RWPE2 (cell line): ENCODE data around the gene MTUS2.

Experiments
- ATAC-seq: fragments of 200-7000 bp; cut with Tn5 transposase; 3 replicates; pipeline ENCODE4 v1.9.1; 2021; ENCODE audit warnings: low read depth
- DNase-seq: peaks from one replicate; pipeline ENCODE4 v3.0.0-alpha.2; 2020; ENCODE audit warnings: low spot score
- H3K27ac ChIP-seq: fragments of 450-650 bp; 2 replicates; pipeline ENCODE4 v1.5.1; 2017; ENCODE audit warnings: mild to moderate bottlenecking; ENCODE audit not compliant: poor library complexity, severe bottlenecking
- H3K27me3 ChIP-seq: fragments of 250-450 bp; sonication (Bioruptor Pico); 2 replicates; pipeline ENCODE4 v1.5.1; 2021; ENCODE audit warnings: mild to moderate bottlenecking, moderate library complexity; ENCODE audit not compliant: insufficient read depth, poor library complexity, severe bottlenecking
- H3K36me3 ChIP-seq: fragments of 250-450 bp; sonication (Bioruptor Pico); 2 replicates; pipeline ENCODE4 v1.5.1; 2020; ENCODE audit warnings: low read depth, mild to moderate bottlenecking, moderate library complexity
- H3K4me1 ChIP-seq: fragments of 250-450 bp; sonication (Bioruptor Pico); 2 replicates; pipeline ENCODE4 v1.5.1; 2021; ENCODE audit warnings: mild to moderate bottlenecking, moderate library complexity; ENCODE audit not compliant: insufficient read depth, poor library complexity, severe bottlenecking
- H3K4me3 ChIP-seq: fragments of 250-450 bp; sonication (Bioruptor Pico); 2 replicates; pipeline ENCODE4 v1.5.1; 2021; ENCODE audit warnings: mild to moderate bottlenecking, moderate library complexity; ENCODE audit not compliant: severe bottlenecking
- H3K9me3 ChIP-seq: fragments of 250-450 bp; sonication (Bioruptor Pico); 2 replicates; pipeline ENCODE4 v1.5.1; 2021; ENCODE audit warnings: mild to moderate bottlenecking, moderate library complexity; ENCODE audit not compliant: severe bottlenecking
- TF ChIP-seq, protein P1 (sequence below): fragments of 450-650 bp; IDR thresholded peaks from one replicate; pipeline ENCODE4 v1.5.1; 2017; ENCODE audit warnings: mild to moderate bottlenecking, moderate library complexity; ENCODE audit not compliant: poor library complexity, severe bottlenecking

MTUS2 gene

DNA sequence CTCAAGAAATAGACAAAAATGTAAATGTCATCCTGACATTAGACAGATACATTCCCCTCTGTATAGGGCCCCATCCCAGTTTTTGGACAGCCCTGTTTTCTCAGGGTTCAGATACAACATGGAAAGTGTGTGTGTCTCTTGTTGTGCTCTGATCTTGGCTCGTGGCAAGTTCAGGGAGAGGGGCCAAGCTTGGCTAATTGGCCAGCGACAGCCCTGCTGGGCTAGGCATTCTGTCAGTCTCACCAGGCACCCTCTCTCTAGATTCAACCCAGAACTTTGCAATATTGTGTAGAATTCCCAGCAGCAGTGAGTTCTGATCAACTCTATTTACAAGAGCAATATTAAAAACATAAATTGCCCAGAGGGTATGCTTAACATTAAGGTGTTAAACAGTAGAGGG lies 30.1 kb downstream of the MTUS2 start:
- TF ChIP-seq, protein P1, sequence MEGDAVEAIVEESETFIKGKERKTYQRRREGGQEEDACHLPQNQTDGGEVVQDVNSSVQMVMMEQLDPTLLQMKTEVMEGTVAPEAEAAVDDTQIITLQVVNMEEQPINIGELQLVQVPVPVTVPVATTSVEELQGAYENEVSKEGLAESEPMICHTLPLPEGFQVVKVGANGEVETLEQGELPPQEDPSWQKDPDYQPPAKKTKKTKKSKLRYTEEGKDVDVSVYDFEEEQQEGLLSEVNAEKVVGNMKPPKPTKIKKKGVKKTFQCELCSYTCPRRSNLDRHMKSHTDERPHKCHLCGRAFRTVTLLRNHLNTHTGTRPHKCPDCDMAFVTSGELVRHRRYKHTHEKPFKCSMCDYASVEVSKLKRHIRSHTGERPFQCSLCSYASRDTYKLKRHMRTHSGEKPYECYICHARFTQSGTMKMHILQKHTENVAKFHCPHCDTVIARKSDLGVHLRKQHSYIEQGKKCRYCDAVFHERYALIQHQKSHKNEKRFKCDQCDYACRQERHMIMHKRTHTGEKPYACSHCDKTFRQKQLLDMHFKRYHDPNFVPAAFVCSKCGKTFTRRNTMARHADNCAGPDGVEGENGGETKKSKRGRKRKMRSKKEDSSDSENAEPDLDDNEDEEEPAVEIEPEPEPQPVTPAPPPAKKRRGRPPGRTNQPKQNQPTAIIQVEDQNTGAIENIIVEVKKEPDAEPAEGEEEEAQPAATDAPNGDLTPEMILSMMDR: no peak
- ATAC-seq: no peak
- H3K27ac ChIP-seq: no peak overlapping the region
- DNase-seq: no peak
- no peaks in the 10 kb centered on the region for H3K9me3 ChIP-seq
- H3K27me3 ChIP-seq: peaks cover 7% of the 10 kb centered on the region
- H3K36me3 ChIP-seq: no peaks in the 10 kb centered on the region
- no peaks in the 10 kb centered on the region for H3K4me1 ChIP-seq
- no peak overlapping the region for H3K4me3 ChIP-seq

DNA sequence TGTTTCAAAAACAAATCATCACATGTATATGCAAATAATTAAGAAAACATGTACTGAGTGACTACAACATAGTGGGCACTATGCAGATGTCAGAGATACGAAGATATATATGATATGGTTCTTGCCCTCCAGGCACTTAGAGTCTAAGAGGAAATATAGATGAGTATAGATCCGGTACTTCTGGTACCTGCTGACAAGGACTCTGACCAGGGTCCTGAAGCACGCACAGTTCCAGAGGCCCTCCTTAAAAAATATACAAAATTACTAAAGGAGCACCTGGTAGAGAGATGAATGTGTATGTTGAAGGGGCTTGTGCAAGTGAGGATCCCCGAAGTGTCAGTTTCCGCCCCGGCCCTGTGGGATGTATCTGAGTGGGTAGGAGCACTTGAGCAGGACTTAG lies 31.3 kb downstream of the MTUS2 start:
- TF ChIP-seq, protein P1: no peak
- DNase-seq (no peak), ATAC-seq (no peak)
- Histone ChIP-seq H3K27ac (no peak overlapping the region), H3K4me1 (no peaks in the 10 kb centered on the region), H3K36me3 (no peaks in the 10 kb centered on the region), H3K27me3 (peaks cover 4% of the 10 kb centered on the region), H3K4me3 (no peak overlapping the region), H3K9me3 (no peaks in the 10 kb centered on the region)

DNA sequence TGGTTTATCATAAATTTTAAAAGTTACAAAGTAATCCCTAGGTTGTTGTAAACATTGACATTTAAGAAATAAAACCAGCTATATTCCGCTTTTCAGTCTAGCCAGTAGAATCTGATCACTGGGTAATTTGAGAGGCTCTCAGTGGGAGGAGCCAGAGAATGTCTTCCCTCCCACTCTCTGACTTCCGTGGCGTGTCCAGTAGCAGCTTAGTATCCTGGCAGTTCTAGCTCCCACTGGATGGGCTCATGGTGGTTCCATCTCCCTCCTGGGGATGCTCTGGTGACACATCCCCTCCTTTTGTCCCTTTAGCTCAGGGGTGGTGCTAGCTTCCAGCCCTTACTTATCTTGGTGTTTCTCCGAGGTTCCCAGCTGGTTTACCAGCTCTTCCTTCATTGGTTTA lies 34.5 kb downstream of the MTUS2 start:
- DNase-seq: no peak

DNA sequence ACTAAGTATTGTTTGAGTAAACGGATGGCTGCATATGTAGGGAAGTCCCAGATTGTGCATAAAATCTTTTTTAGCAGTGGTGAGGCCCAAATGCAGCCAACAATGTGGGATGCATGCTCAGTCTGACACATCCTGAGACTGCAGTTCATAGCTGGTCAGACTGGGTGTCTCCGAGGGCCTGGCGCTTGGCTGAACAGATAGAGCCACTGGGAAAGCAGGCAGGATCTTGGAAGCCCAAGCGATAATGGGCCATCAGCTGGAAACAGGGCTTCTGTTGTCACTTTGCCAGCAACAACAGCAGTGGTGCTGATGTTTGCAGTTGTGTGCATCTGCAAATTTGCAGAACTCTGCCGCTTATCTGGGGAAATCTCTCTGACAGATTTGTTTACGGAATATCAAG lies 36.1 kb downstream of the MTUS2 start:
- Histone ChIP-seq H3K36me3 (no peaks in the 10 kb centered on the region), H3K4me3 (no peak overlapping the region)

More for the DNA sequence above, 34.5 kb downstream of the MTUS2 start:
- no peak overlapping the region for H3K27ac ChIP-seq
- no peak overlapping the region for H3K4me3 ChIP-seq
- H3K9me3 ChIP-seq: no peaks in the 10 kb centered on the region
- peaks cover 4% of the 10 kb centered on the region for H3K27me3 ChIP-seq
- TF ChIP-seq, protein P1: no peak
- H3K4me1 ChIP-seq: no peaks in the 10 kb centered on the region
- H3K36me3 ChIP-seq: no peaks in the 10 kb centered on the region
- no peak for ATAC-seq

DNA sequence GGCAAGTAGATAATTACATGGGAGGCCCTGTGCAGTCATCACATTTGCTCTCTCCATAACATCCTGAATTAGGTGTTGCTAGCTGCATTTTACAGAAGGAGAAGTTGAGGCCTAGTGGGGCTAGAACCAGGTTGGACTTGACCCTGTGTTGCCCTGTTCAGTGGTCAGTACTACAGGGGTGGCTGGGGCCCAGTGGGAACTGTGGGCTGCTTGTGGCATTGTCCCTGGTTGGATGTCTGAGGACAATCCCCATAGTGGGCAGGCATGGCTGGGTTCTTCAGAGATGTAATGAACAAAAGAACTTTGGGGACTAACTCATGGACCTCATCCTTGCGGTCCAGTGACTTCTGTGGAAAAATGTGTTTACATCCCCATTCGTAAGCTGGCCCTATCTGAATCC lies 38.9 kb downstream of the MTUS2 start:
- Histone ChIP-seq H3K4me1 (no peaks in the 10 kb centered on the region), H3K27ac (no peak overlapping the region), H3K4me3 (no peak overlapping the region), H3K36me3 (no peaks in the 10 kb centered on the region), H3K9me3 (no peaks in the 10 kb centered on the region), H3K27me3 (no peaks in the 10 kb centered on the region)
- DNase-seq (no peak), ATAC-seq (no peak)
- TF ChIP-seq, protein P1: no peak

More for the DNA sequence above, 36.1 kb downstream of the MTUS2 start:
- Histone ChIP-seq H3K9me3 (no peaks in the 10 kb centered on the region), H3K27me3 (no peaks in the 10 kb centered on the region), H3K27ac (no peak overlapping the region), H3K4me1 (no peaks in the 10 kb centered on the region)
- no peak for ATAC-seq
- TF ChIP-seq, protein P1: no peak
- DNase-seq: no peak
